Heart right ventricle (tissue), 16 donors: ENCODE data around the gene KRTAP10-7. TPM values are rescaled to one million over a fixed set of nuclear protein-coding genes. Genes with fewer than 3 reads are reported as not detected.

Source experiments
- ATAC-seq, 8 donors: fragments of 200-7000 bp; cut with Tn5 transposase; one replicate each; pipeline ENCODE4 v1.9.1; 2020; ENCODE audit warnings: mild to moderate bottlenecking in 8 of 8, moderate library complexity in 8 of 8, moderate number of reproducible peaks in 1 of 8
- DNase-seq, 2 donors: peaks; one replicate each; pipeline ENCODE4 v3.0.0-alpha.2; 2020
- H3K27ac ChIP-seq, 10 donors: fragments of 200-600 bp; sonication (generic) in 2 of 10; one replicate each; pipeline versions ENCODE4 v1.5.0 to v1.8.0; 2020 to 2022; ENCODE audit warnings: mild to moderate bottlenecking in 3 of 10
- H3K27me3 ChIP-seq, 7 donors: fragments of 200-600 bp; one replicate each; pipeline ENCODE4 v1.8.0; 2021 to 2022; ENCODE audit warnings: mild to moderate bottlenecking in 2 of 7
- H3K36me3 ChIP-seq, 9 donors: fragments of 200-600 bp; sonication (generic) in 1 of 9; one replicate each; pipeline versions ENCODE4 v1.5.0 to v1.8.0; 2020 to 2022; ENCODE audit warnings: mild to moderate bottlenecking in 2 of 9
- H3K4me1 ChIP-seq, 9 donors: fragments of 200-600 bp; sonication (generic) in 1 of 9; one replicate each; pipeline versions ENCODE4 v1.5.0 to v1.8.0; 2020 to 2022; ENCODE audit warnings: mild to moderate bottlenecking in 4 of 9
- H3K4me3 ChIP-seq, 10 donors: fragments of 200-600 bp; sonication (generic) in 2 of 10; one replicate each; pipeline versions ENCODE4 v1.5.0 to v1.8.0; 2020 to 2022; ENCODE audit warnings: mild to moderate bottlenecking in 7 of 10, moderate library complexity in 2 of 10
- H3K9me3 ChIP-seq, 11 donors: fragments of 200-600 bp in 10 of 11; sonication (generic) in 2 of 11; one replicate each; pipeline versions ENCODE4 v1.5.0 to v1.8.0; 2013 to 2022; ENCODE audit warnings: mild to moderate bottlenecking in 2 of 11, control low read depth in 1 of 11, moderate library complexity in 1 of 11
- CTCF ChIP-seq, 9 donors: fragments of 200-600 bp; sonication (generic) in 2 of 9; IDR thresholded peaks; one replicate each; pipeline versions ENCODE4 v1.5.0 to v1.8.0; 2021 to 2022; ENCODE audit warnings: antibody characterized with exemption in 9 of 9, mild to moderate bottlenecking in 5 of 9, moderate library complexity in 1 of 9
- WGBS, 2 donors: extraction: QIAGEN DNeasy Blood & Tissue Kit; methylation state at CpG; one replicate each; pipeline ENCODE4 v1.1.7; 2013; ENCODE audit warnings: inconsistent platforms in 1 of 2; 5-methylcytosine and 5-hydroxymethylcytosine counted together
- intact Hi-C, 10 donors: fragments of 100-400 bp; cut with DNase I; formaldehyde crosslinking; loops; one replicate each; pipeline versions ENCODE4 v1.11.1 to v1.14.2; 2022
- polyA plus RNA-seq, 2 donors: library from polyadenylated mRNA; stranded (reverse); fragments of 200-250 nt; gene quantifications; one replicate each; pipeline ENCODE4 v1.2.3, GENCODE V29; 2013
- total RNA-seq, 10 donors: library from RNA; stranded (reverse); fragmentation: NEBNext Ultra II Directional in 3 of 10; extraction: Animal tissue kit (Norgen Biotek cat#: 25700) in 3 of 10; gene quantifications; one replicate each; pipeline versions ENCODE4 v1.2.1 to v1.2.4, GENCODE V29; 2021 to 2023
- donor health status: Arrhythmogenic right ventricular cardiomyopathy.
- donor health status: ischemic (EF 13 %, LVEDD 7.1; RV severe dilation, severe dysfunction).
- donor health status: healthy with polysubstance abuse.
- donor health status: DM: no; HTN: yes; CAD: no.
- donor health status: DM: no; HTN: no; CAD: no.
- donor health status: ischemic (EF 25% LVEDD 6.9; RV normal size, moderate dysfunction).
- donor health status: ischemic (EF 25% LVEDD 5.7; RV mildly dilated, moderate dysfunction).
- donor health status: healthy.
- donor health status: DM: yes; HTN: yes; CAD: no.
- donor health status: Ischemic cardiomyopathy.
- donor health status: ischemic (EF 35%, LVEDD 5.7; RV mildly dilated, moderate dysfunction).
- donor health status: nonischemic (EF 11% LVEDD 7.7; RV severe dilation, severe dysfunction).
- donor health status: DM: yes; HTN: yes; CAD: no.
- donor health status: PGD.
- donor health status: ischemic (EF 29% LVEDD 5.4; RV normal size, mild dysfunction).
- donor health status: nonischemic (EF 23%, LVEDD 6.1; RV moderate dilation, normal function).

KRTAP10-7 gene
- total and polyA plus RNA-seq, 12 donors: not detected

GRCh38 chr21:44574457-44575306 lies 25.7 kb upstream of the KRTAP10-7 start:
- H3K9me3 ChIP-seq: peaks cover 0 to 38% (median 14%) of the 10 kb centered on the region in 11 donors
- H3K36me3 ChIP-seq: no peaks in the 10 kb centered on the region
- no peaks in the 10 kb centered on the region for H3K4me1 ChIP-seq
- no peak overlapping the region for H3K4me3 ChIP-seq
- DNase-seq (no peak), ATAC-seq (no peak)
- WGBS, 2 donors: 41% methylated on average over 21 of the region's 21 CpGs
- H3K27ac ChIP-seq: no peak overlapping the region
- intact Hi-C loops: no loop called here
- TF ChIP-seq CTCF (IDR thresholded peaks at IDR 0.05): no peak
- peaks cover 0 to 27% (median 0%) of the 10 kb centered on the region in 7 donors for H3K27me3 ChIP-seq

GRCh38 chr21:44575307-44576024 lies 24.9 kb upstream of the KRTAP10-7 start:
- WGBS, 2 donors: 85 to 86% methylated on average over 20 of the region's 20 CpGs
- no peak for DNase-seq
- peaks cover 0 to 34% (median 14%) of the 10 kb centered on the region in 11 donors for H3K9me3 ChIP-seq

GRCh38 chr21:44576025-44576420 lies 24.4 kb upstream of the KRTAP10-7 start:
- TF ChIP-seq CTCF (IDR thresholded peaks at IDR 0.05): no peak
- intact Hi-C loops: no loop called here

More at GRCh38 chr21:44575307-44576024, 24.9 kb upstream of the KRTAP10-7 start:
- Histone ChIP-seq H3K4me3 (no peak overlapping the region), H3K27ac (no peak overlapping the region), H3K4me1 (no peaks in the 10 kb centered on the region), H3K27me3 (peaks cover 0 to 33% (median 0%) of the 10 kb centered on the region in 7 donors), H3K36me3 (no peaks in the 10 kb centered on the region)
- intact Hi-C loops: no loop called here
- TF ChIP-seq CTCF (IDR thresholded peaks at IDR 0.05): no peak
- no peak for ATAC-seq

GRCh38 chr21:44578371-44579055 lies 21.9 kb upstream of the KRTAP10-7 start:
- H3K9me3 ChIP-seq: peaks cover 0 to 40% (median 18%) of the 10 kb centered on the region in 11 donors
- ATAC-seq: no peak
- no peak overlapping the region for H3K27ac ChIP-seq
- H3K4me1 ChIP-seq: no peaks in the 10 kb centered on the region
- H3K36me3 ChIP-seq: no peaks in the 10 kb centered on the region
- H3K4me3 ChIP-seq: no peak overlapping the region
- no peak for DNase-seq
- no peak for TF ChIP-seq CTCF (IDR thresholded peaks at IDR 0.05)
- peaks cover 0 to 40% (median 0%) of the 10 kb centered on the region in 7 donors for H3K27me3 ChIP-seq
- WGBS, 2 donors: 93 to 96% methylated on average over 17 of the region's 17 CpGs
- intact Hi-C loops: no loop called here

More at GRCh38 chr21:44576025-44576420, 24.4 kb upstream of the KRTAP10-7 start:
- Histone ChIP-seq H3K27ac (no peak overlapping the region), H3K4me3 (no peak overlapping the region), H3K36me3 (no peaks in the 10 kb centered on the region), H3K27me3 (peaks cover 0 to 34% (median 0%) of the 10 kb centered on the region in 7 donors), H3K9me3 (peaks cover 0 to 34% (median 17%) of the 10 kb centered on the region in 11 donors), H3K4me1 (no peaks in the 10 kb centered on the region)
- DNase-seq (no peak), ATAC-seq (no peak)
- WGBS, 2 donors: 87 to 88% methylated on average over 10 of the region's 10 CpGs
